HG03469 (cell line): Measurements from ENCODE around the gene CIROP.
"Not testable (repeated sequence)": the region's sequence is repeated elsewhere in the genome, so short reads cannot be mapped to it uniquely, and the experiment has no call there.

Experiments used
- ATAC-seq: cut with Tn5 transposase; IDR thresholded peaks from one replicate; pipeline ENCODE4 v1.9.1; 2021; ENCODE audit warnings: mild to moderate bottlenecking, moderate library complexity, moderate number of reproducible peaks; ENCODE audit not compliant: unreplicated experiment

The CIROP gene

GRCh38 chr14:23115039-23115731, 10.4 kb upstream of the CIROP start:
- ATAC-seq = no peak

- ATAC-seq = no peak
Observed at GRCh38 chr14:23114669-23115038, 9.9 kb upstream of the CIROP start.

- no peak for ATAC-seq
Observed at GRCh38 chr14:23114120-23114458, 9.3 kb upstream of the CIROP start.

- ATAC-seq = no peak
Observed at GRCh38 chr14:23113431-23114119, 8.8 kb upstream of the CIROP start.

GRCh38 chr14:23112359-23113178, 7.8 kb upstream of the CIROP start:
- ATAC-seq = no peak

- no peak for ATAC-seq
Observed at GRCh38 chr14:23110579-23111365, 6.0 kb upstream of the CIROP start.

GRCh38 chr14:23109769-23110168, 5.0 kb upstream of the CIROP start:
- no peak for ATAC-seq

GRCh38 chr14:23108169-23108568, 3.4 kb upstream of the CIROP start:
- not testable (repeated sequence) for ATAC-seq

GRCh38 chr14:23107620-23108019, 2.8 kb upstream of the CIROP start:
- not testable (repeated sequence) for ATAC-seq

GRCh38 chr14:23106747-23107045, 1.9 kb upstream of the CIROP start:
- no peak for ATAC-seq

GRCh38 chr14:23105348-23105824, 597 bp upstream of the CIROP start:
- ATAC-seq = no peak

GRCh38 chr14:23104070-23104590, 659 bp downstream of the CIROP start:
- no peak for ATAC-seq

- no peak for ATAC-seq
Observed at GRCh38 chr14:23103581-23103980, 1.2 kb downstream of the CIROP start.

- no peak for ATAC-seq
Observed at GRCh38 chr14:23102801-23103200, 2.0 kb downstream of the CIROP start.

- ATAC-seq = no peak
Observed at GRCh38 chr14:23101986-23102625, 2.7 kb downstream of the CIROP start.

- ATAC-seq = no peak
Observed at GRCh38 chr14:23101213-23101970, 3.4 kb downstream of the CIROP start.

- no peak for ATAC-seq
Observed at GRCh38 chr14:23099212-23099861, 5.5 kb downstream of the CIROP start.

GRCh38 chr14:23097786-23098185, 7.0 kb downstream of the CIROP start:
- no peak for ATAC-seq
